HG02588 (cell line): Measurements from ENCODE around the gene SLC2A4.

Experiments used
- ATAC-seq: cut with Tn5 transposase; IDR thresholded peaks from one replicate; pipeline ENCODE4 v1.9.1; 2021; ENCODE audit warnings: mild to moderate bottlenecking, moderate library complexity; ENCODE audit not compliant: unreplicated experiment

The SLC2A4 gene

GRCh38 chr17:7263801-7264078, 17.8 kb upstream of the SLC2A4 start:
- ATAC-seq = no peak

- ATAC-seq = no peak
Observed at GRCh38 chr17:7266784-7267183, 14.7 kb upstream of the SLC2A4 start.

GRCh38 chr17:7279448-7279847, 2.1 kb upstream of the SLC2A4 start:
- no peak for ATAC-seq

- peak; percentile 49 for ATAC-seq
Observed at GRCh38 chr17:7280519-7281073, 922 bp upstream of the SLC2A4 start.

GRCh38 chr17:7281953-7282751, 634 bp downstream of the SLC2A4 start:
- ATAC-seq = no peak

- no peak for ATAC-seq
Observed at GRCh38 chr17:7282752-7283321, 1.3 kb downstream of the SLC2A4 start.

GRCh38 chr17:7283471-7284216, 2.1 kb downstream of the SLC2A4 start:
- ATAC-seq = no peak

GRCh38 chr17:7284911-7285310, 3.4 kb downstream of the SLC2A4 start:
- no peak for ATAC-seq

GRCh38 chr17:7285679-7286078, 4.2 kb downstream of the SLC2A4 start:
- no peak for ATAC-seq

- ATAC-seq = no peak
Observed at GRCh38 chr17:7289256-7290032, 7.9 kb downstream of the SLC2A4 start.

- no peak for ATAC-seq
Observed at GRCh38 chr17:7290166-7290565, 8.6 kb downstream of the SLC2A4 start.

- ATAC-seq = no peak
Observed at GRCh38 chr17:7290685-7291084, 9.2 kb downstream of the SLC2A4 start.

GRCh38 chr17:7292194-7292593, 10.7 kb downstream of the SLC2A4 start:
- no peak for ATAC-seq

GRCh38 chr17:7292729-7293128, 11.2 kb downstream of the SLC2A4 start:
- ATAC-seq = no peak

GRCh38 chr17:7293159-7293558, 11.6 kb downstream of the SLC2A4 start:
- ATAC-seq = no peak

- no peak for ATAC-seq
Observed at GRCh38 chr17:7293816-7294613, 12.5 kb downstream of the SLC2A4 start.

GRCh38 chr17:7294614-7295153, 13.2 kb downstream of the SLC2A4 start, which contains the start of gene YBX2:
Gene YBX2 (minus strand): TSS chr17:7294639. CDS start chr17:7294500, 139 bp downstream.
- ATAC-seq = peak; percentile 57

GRCh38 chr17:7295230-7296180, 14.0 kb downstream of the SLC2A4 start:
- ATAC-seq = no peak
